PC-9 (cell line): ENCODE measurements around the gene CAV1.

Experiments
- EZH2 ChIP-seq: fragments of 200-600 bp; sonication (generic); IDR thresholded peaks from 2 replicates; pipeline ENCODE4 v1.8.0; 2017; ENCODE audit warnings: antibody characterized with exemption, low read depth
- TF ChIP-seq, protein P1 (sequence below): fragments of 200-600 bp; sonication (generic); conservative IDR thresholded peaks from 2 replicates; pipeline ENCODE4 v1.6.1; 2017; ENCODE audit warnings: mixed run types, antibody characterized with exemption, mild to moderate bottlenecking, moderate library complexity

DNA sequence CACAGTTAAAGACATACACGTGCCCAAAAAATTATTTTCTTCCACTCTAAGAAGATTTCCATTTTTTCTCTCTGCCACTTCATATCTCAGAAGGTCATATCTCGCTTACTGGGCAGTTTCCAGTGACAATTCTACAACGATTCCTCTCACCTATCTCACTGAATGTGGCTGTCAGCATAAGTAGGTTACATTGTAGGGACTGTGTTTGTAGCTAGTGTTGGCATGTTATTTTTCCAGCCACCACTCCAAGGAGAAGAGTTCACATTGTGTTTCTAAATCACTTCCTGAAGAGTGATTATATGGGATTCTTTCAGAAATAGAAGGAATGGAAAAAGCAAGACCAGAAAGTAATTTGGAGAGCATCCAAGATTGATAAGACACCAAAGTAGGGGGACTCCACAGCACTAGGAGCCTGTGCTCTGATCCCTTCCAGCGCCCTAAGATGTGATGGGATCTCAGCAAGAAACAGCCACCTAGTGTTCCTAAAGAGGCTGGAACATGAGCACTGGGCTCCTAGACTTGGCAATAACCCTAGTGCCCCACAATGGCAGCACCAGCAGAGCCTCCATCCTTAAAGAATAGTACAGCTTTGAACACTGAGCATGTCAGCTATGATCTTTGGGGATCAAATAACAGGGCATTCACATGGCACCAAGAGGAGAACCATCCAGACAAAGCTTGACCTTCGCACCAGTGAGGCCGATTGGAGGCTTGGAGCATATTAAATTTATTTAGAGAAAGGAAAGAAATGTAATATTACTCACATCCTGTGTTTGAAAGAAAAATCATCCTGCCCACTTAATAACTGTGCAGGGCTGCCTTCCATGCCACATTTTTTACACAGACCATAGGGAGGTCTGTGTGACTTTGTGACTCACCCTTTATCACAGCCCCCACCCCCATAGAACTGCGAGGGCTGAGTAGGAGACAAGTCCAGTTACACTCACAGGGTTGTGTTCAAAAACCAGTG, 51.8 kb downstream of the CAV1 start:
- TF ChIP-seq, protein P1, sequence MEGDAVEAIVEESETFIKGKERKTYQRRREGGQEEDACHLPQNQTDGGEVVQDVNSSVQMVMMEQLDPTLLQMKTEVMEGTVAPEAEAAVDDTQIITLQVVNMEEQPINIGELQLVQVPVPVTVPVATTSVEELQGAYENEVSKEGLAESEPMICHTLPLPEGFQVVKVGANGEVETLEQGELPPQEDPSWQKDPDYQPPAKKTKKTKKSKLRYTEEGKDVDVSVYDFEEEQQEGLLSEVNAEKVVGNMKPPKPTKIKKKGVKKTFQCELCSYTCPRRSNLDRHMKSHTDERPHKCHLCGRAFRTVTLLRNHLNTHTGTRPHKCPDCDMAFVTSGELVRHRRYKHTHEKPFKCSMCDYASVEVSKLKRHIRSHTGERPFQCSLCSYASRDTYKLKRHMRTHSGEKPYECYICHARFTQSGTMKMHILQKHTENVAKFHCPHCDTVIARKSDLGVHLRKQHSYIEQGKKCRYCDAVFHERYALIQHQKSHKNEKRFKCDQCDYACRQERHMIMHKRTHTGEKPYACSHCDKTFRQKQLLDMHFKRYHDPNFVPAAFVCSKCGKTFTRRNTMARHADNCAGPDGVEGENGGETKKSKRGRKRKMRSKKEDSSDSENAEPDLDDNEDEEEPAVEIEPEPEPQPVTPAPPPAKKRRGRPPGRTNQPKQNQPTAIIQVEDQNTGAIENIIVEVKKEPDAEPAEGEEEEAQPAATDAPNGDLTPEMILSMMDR = no peak
- TF ChIP-seq EZH2 = no peak
